Neural cell (in vitro differentiated cells): ENCODE measurements around the gene KCNG3. TPM values are rescaled to one million over a fixed set of nuclear protein-coding genes. Genes with fewer than 3 reads are reported as not detected.

Source experiments
- H2AFZ ChIP-seq: fragments of 200-600, 300-800 bp; sonication (generic), shearing (Covaris generic); 2 replicates; pipeline ENCODE4 v1.6.0; 2014; ENCODE audit warnings: low read depth, mild to moderate bottlenecking, antibody characterized with exemption, low read length, moderate library complexity
- H3F3A ChIP-seq: fragments of 200-600 bp; shearing (Covaris generic); 2 replicates; pipeline ENCODE4 v1.6.1; 2016; ENCODE audit warnings: mild to moderate bottlenecking, moderate library complexity, mixed read lengths, antibody characterized with exemption, low read length; ENCODE audit not compliant: insufficient read depth, poor library complexity, severe bottlenecking
- H3K27ac ChIP-seq: fragments of 200-600, 300-800 bp; sonication (generic), shearing (Covaris generic); 2 replicates; pipeline ENCODE4 v1.5.1; 2014; ENCODE audit warnings: mild to moderate bottlenecking, low read length, moderate library complexity
- H3K27me3 ChIP-seq: fragments of 300-800, 200-600 bp; sonication (generic), shearing (Covaris generic); 2 replicates; pipeline ENCODE4 v1.6.0; 2014; ENCODE audit warnings: mild to moderate bottlenecking, low read depth, low read length, moderate library complexity; ENCODE audit not compliant: insufficient read depth
- H3K36me3 ChIP-seq: fragments of 300-800, 200-600 bp; sonication (generic), shearing (Covaris generic); 2 replicates; pipeline ENCODE4 v1.5.1; 2014; ENCODE audit warnings: mild to moderate bottlenecking, antibody characterized with exemption, low read length, moderate library complexity; ENCODE audit not compliant: insufficient read depth
- H3K4me2 ChIP-seq: fragments of 300-800, 200-600 bp; sonication (generic), shearing (Covaris generic); 2 replicates; pipeline ENCODE4 v1.6.0; 2014; ENCODE audit warnings: mild to moderate bottlenecking, low read length
- H3K4me3 ChIP-seq: fragments of 300-800, 200-600 bp; sonication (generic), shearing (Covaris generic); 2 replicates; pipeline ENCODE4 v1.5.1; 2014; ENCODE audit warnings: mild to moderate bottlenecking, low read length, moderate library complexity
- H3K79me2 ChIP-seq: fragments of 200-600 bp; shearing (Covaris generic); replicated peaks from 2 replicates; pipeline ENCODE4 v1.6.0; 2014; ENCODE audit warnings: mild to moderate bottlenecking, low read length, moderate library complexity; ENCODE audit not compliant: insufficient read depth
- H3K9ac ChIP-seq: fragments of 300-800, 200-600 bp; sonication (generic), shearing (Covaris generic); 2 replicates; pipeline ENCODE4 v1.6.1; 2016; ENCODE audit warnings: mild to moderate bottlenecking, low read length, mixed read lengths
- H3K9me2 ChIP-seq: fragments of 200-600 bp; shearing (Covaris generic); 2 replicates; pipeline ENCODE4 v1.6.1; 2016; ENCODE audit warnings: mild to moderate bottlenecking, low read length, mixed read lengths; ENCODE audit not compliant: insufficient read depth
- H3K9me3 ChIP-seq: fragments of 200-600, 300-800 bp; sonication (generic), shearing (Covaris generic); 2 replicates; pipeline ENCODE4 v1.6.1; 2016; ENCODE audit warnings: mild to moderate bottlenecking, mixed run types, low read length, moderate library complexity, mixed read lengths
- H4K20me1 ChIP-seq: fragments of 200-600 bp; shearing (Covaris generic); 2 replicates; pipeline ENCODE4 v1.6.1; 2016; ENCODE audit warnings: mild to moderate bottlenecking, mixed run types; ENCODE audit not compliant: insufficient read depth
- CTCF ChIP-seq: fragments of 450-650 bp; IDR thresholded peaks from 2 replicates; pipeline ENCODE4 v1.5.1; 2014; ENCODE audit warnings: antibody characterized with exemption, mild to moderate bottlenecking, moderate library complexity; ENCODE audit not compliant: poor library complexity, severe bottlenecking
- EP300 ChIP-seq: fragments of 450-650 bp; conservative IDR thresholded peaks from 2 replicates; pipeline ENCODE4 v1.6.1; 2014; ENCODE audit warnings: antibody characterized with exemption, mild to moderate bottlenecking, moderate library complexity; ENCODE audit not compliant: poor library complexity, severe bottlenecking
- EZH2 ChIP-seq: fragments of 200-600, 300-800 bp; shearing (Covaris generic), sonication (generic); IDR thresholded peaks from 2 replicates; pipeline ENCODE4 v1.6.1; 2014; ENCODE audit warnings: antibody characterized with exemption, low read length, borderline replicate concordance, mild to moderate bottlenecking; ENCODE audit not compliant: insufficient read depth, poor library complexity, severe bottlenecking
- MXI1 ChIP-seq: fragments of 450-650 bp; conservative IDR thresholded peaks from 2 replicates; pipeline ENCODE4 v1.6.1; 2014; ENCODE audit warnings: antibody characterized with exemption, mild to moderate bottlenecking; ENCODE audit not compliant: poor library complexity, severe bottlenecking
- POLR2AphosphoS5 ChIP-seq: IDR thresholded peaks from 2 replicates; pipeline ENCODE4 v1.6.1; 2012
- RAD21 ChIP-seq: fragments of 450-650 bp; conservative IDR thresholded peaks from 2 replicates; pipeline ENCODE4 v1.6.1; 2014; ENCODE audit warnings: antibody characterized with exemption, mild to moderate bottlenecking, moderate library complexity
- SMC3 ChIP-seq: fragments of 450-650 bp; conservative IDR thresholded peaks from 2 replicates; pipeline ENCODE4 v1.6.1; 2014; ENCODE audit warnings: antibody characterized with exemption, mild to moderate bottlenecking, moderate library complexity; ENCODE audit not compliant: poor library complexity
- TAF1 ChIP-seq: IDR thresholded peaks from 2 replicates; pipeline ENCODE4 v1.6.1; 2012; ENCODE audit warnings: low read depth
- polyA plus RNA-seq: library from polyadenylated mRNA; depleted of rRNA; stranded (reverse); fragments of >200 nt; gene quantifications from 2 replicates; pipeline ENCODE4 v1.2.3, GENCODE V29; 2014
- TF ChIP-seq, protein P1 (sequence below): IDR thresholded peaks from 2 replicates; pipeline ENCODE4 v1.6.1; 2012; ENCODE audit warnings: borderline replicate concordance

KCNG3 gene
- polyA plus RNA-seq, 1 donor from 2014 or later: 0.74 TPM

GRCh38 chr2:42470706-42471105 is 23.1 kb downstream of the KCNG3 start:
- Histone ChIP-seq H3K79me2 (no peaks in the 10 kb centered on the region), H3K4me3 (no peak overlapping the region), H4K20me1 (no peaks in the 10 kb centered on the region), H3K4me2 (no peak overlapping the region), H3K36me3 (no peaks in the 10 kb centered on the region), H2AFZ (no peak overlapping the region), H3F3A (no peaks in the 10 kb centered on the region), H3K9ac (no peak overlapping the region), H3K27ac (no peak overlapping the region), H3K27me3 (no peaks in the 10 kb centered on the region), H3K9me2 (no peaks in the 10 kb centered on the region), H3K9me3 (no peaks in the 10 kb centered on the region)
- TF ChIP-seq POLR2AphosphoS5: no peak
- no peak for TF ChIP-seq EZH2
- TF ChIP-seq CTCF: no peak
- TF ChIP-seq RAD21: no peak
- TF ChIP-seq TAF1: no peak
- no peak for TF ChIP-seq EP300
- no peak for TF ChIP-seq MXI1
- TF ChIP-seq SMC3: no peak
- TF ChIP-seq, protein P1, sequence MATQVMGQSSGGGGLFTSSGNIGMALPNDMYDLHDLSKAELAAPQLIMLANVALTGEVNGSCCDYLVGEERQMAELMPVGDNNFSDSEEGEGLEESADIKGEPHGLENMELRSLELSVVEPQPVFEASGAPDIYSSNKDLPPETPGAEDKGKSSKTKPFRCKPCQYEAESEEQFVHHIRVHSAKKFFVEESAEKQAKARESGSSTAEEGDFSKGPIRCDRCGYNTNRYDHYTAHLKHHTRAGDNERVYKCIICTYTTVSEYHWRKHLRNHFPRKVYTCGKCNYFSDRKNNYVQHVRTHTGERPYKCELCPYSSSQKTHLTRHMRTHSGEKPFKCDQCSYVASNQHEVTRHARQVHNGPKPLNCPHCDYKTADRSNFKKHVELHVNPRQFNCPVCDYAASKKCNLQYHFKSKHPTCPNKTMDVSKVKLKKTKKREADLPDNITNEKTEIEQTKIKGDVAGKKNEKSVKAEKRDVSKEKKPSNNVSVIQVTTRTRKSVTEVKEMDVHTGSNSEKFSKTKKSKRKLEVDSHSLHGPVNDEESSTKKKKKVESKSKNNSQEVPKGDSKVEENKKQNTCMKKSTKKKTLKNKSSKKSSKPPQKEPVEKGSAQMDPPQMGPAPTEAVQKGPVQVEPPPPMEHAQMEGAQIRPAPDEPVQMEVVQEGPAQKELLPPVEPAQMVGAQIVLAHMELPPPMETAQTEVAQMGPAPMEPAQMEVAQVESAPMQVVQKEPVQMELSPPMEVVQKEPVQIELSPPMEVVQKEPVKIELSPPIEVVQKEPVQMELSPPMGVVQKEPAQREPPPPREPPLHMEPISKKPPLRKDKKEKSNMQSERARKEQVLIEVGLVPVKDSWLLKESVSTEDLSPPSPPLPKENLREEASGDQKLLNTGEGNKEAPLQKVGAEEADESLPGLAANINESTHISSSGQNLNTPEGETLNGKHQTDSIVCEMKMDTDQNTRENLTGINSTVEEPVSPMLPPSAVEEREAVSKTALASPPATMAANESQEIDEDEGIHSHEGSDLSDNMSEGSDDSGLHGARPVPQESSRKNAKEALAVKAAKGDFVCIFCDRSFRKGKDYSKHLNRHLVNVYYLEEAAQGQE: no peak

- Histone ChIP-seq H3K27ac (no peak overlapping the region), H3F3A (no peaks in the 10 kb centered on the region)
Observed at GRCh38 chr2:42464631-42465030, 29.2 kb downstream of the KCNG3 start.

More at GRCh38 chr2:42464631-42465030, 29.2 kb downstream of the KCNG3 start:
- Histone ChIP-seq H3K79me2 (no peaks in the 10 kb centered on the region), H4K20me1 (no peaks in the 10 kb centered on the region), H3K27me3 (no peaks in the 10 kb centered on the region), H3K9me3 (no peaks in the 10 kb centered on the region), H3K4me3 (no peak overlapping the region), H3K4me2 (no peak overlapping the region), H3K36me3 (no peaks in the 10 kb centered on the region), H3K9me2 (no peaks in the 10 kb centered on the region), H2AFZ (no peak overlapping the region), H3K9ac (no peak overlapping the region)
- TF ChIP-seq, protein P1: no peak
- no peak for TF ChIP-seq POLR2AphosphoS5
- no peak for TF ChIP-seq EP300
- no peak for TF ChIP-seq MXI1
- TF ChIP-seq CTCF: no peak
- TF ChIP-seq SMC3: no peak
- TF ChIP-seq EZH2: no peak
- no peak for TF ChIP-seq RAD21
- TF ChIP-seq TAF1: no peak
